ENCODE measurements around the gene CFAP251. TPM values are rescaled to one million over a fixed set of nuclear protein-coding genes. Genes with fewer than 3 reads are reported as not detected.

The CFAP251 gene
- total RNA-seq, 2 experiments from 2014 or later: 0.65 to 0.78 TPM

- ChIA-PET POLR2A (no interaction called here), CTCF (interaction anchor here (0.6 kb wide), 1 partner anchor 293 kb away, joined by 3 read pairs; no protein-coding TSS in a partner anchor)
These were observed 71.1 kb downstream of the CFAP251 start for GRCh38 chr12:121989276-121990113.

GRCh38 chr12:121990114-121990647 lies 71.8 kb downstream of the CFAP251 start:
- ChIA-PET POLR2A (no interaction called here), CTCF (interaction anchor here (0.6 to 1.3 kb wide), 3 partner anchors 72 to 293 kb away, joined by 3 to 5 read pairs (median 4); partner anchors contain the start of gene CFAP251)

DNA sequence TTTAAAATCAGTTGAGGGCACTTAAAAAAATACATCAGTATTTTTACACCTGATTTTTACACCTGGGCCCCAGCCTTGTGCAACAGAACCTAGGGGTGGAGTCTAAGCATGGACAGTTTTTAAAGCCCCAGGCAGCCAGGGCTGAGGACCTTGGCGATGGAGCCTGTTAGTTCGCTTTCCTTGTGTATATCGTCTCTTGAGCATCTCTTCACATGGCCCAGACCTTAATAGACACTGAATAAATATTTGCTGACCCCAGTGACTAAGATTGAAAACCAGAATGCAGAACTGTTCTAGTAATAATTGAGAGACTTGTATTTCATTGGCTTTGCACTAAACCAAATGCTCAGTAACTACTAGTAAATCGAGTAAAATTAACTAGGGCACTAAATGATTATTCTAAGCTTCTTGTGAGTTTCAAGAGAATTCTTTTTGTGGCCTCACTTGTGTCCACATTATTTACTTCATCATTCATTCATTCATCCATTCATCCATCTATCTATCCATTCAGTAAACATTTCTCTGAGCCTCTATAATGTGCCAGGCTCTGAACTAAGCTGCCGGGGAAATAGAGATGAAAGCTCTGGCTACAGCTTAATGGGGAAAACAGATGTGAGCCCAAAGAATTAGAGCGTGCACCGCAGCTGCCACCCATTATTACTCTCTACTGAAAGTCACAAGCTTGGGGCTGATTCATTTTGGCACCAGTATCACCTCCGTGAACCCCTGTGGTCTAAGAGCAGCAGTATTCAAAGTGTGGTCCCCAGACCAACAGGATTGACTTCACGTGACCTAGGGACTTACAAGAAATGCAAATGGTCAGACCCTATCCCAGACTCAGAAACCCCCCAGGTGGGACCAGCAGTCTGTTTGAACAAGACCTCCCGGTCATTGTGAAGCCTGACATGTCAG lies 72.6 kb downstream of the CFAP251 start:
- ChIA-PET CTCF (interaction anchor here (0.7 to 1.5 kb wide), 5 partner anchors 30 to 197 kb away, joined by 3 to 5 read pairs (median 4); partner anchors contain the start of genes BCL7A, CFAP251 and RHOF), POLR2A (interaction anchor here (0.5 to 1.8 kb wide), 4 partner anchors 32 to 224 kb away, joined by 3 to 13 read pairs (median 4); no protein-coding TSS in a partner anchor)

DNA sequence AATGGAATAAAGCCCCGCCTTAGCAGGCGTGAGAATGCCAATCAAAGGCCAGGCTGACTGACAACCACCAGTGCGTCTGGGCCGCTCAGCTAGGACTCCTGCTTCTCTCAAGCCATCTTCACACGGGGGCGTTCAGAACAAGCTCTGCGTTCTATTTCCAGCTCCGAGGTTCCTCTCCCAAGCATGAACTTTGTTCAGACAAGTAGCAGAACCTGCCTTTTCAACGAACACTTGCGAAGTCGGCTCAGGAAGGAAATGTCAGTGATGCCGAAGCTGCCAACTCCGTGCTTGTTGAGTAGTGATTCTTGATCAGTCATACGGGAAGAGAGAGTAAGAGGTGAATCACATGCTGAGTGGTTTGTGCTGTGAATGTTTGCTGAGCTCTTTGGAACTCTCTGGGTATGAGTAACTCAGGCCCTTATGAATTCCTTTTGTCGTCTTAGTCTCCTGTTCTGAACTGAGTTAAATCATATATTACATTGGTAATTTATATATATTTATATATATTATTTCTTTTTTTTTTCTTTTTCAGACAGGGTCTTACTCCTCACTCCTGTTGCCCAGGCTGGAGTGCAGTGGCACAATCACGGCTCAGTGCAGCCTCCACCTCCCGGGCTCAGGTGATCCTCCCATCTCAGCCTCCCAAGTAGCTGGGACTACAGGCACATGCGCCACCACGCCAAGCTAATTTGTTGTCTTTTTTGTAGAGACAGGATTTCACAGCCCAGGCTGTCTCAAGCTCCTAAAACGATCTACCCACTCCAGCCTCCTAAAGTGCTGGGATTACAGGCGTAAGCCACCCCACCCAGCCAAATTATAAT lies 73.9 kb downstream of the CFAP251 start:
- ChIA-PET POLR2A (interaction anchor here (0.5 to 1.8 kb wide), 8 partner anchors 9 to 273 kb away, joined by 3 to 13 read pairs (median 3); no protein-coding TSS in a partner anchor), CTCF (interaction anchor here (0.5 to 1.5 kb wide), 8 partner anchors 8 to 227 kb away, joined by 3 to 5 read pairs (median 4); partner anchors contain the start of genes CFAP251 and RHOF)

DNA sequence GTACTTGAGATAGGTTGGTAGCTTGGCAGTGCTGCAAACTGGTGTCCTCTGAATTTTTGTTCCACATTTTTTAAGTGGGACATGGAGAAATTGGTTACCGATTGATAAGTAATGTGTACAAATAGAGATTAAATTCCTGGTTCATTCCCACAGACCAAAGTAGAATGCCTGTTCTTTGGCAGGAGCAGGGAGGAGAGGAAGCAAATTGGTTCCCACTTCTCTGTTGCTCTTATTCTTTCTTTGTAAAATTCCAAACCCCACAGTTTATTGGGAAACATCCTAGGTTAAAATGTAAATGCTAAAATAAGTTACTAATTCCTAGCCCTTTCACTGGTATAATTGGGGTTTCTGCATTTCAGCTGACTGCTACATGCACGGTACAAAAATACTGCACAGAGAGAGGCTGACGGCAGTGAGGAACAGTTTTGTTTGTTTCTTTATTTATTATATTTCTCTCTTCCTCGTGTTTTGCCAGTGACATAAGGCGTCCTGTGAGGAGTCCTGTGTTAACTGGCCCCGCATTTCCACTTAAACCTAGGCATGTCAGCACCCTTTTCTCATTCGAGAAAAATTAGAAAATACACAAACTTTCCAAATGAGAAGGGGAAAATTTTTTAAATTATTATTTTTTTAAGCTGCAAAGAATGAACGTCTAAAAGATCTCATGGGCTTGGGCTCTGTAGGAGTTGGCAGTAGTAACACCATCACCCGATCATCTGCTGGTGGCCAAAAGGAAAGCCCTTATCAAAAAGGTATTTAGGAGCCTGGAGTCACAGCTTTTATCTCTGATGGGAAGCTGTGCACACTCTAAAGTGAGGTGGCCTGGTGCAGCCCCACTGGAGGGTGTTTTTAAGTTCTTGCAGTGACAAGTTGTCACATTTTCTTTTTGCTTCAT lies 77.9 kb downstream of the CFAP251 start:
- CTCF ChIA-PET: interaction anchor here (0.6 kb wide), 1 partner anchor 112 kb away, joined by 4 read pairs; no protein-coding TSS in a partner anchor
- POLR2A ChIA-PET: no interaction called here

GRCh38 chr12:121996945-121997612 lies 78.7 kb downstream of the CFAP251 start:
- POLR2A ChIA-PET: no interaction called here
- CTCF ChIA-PET: no interaction called here

DNA sequence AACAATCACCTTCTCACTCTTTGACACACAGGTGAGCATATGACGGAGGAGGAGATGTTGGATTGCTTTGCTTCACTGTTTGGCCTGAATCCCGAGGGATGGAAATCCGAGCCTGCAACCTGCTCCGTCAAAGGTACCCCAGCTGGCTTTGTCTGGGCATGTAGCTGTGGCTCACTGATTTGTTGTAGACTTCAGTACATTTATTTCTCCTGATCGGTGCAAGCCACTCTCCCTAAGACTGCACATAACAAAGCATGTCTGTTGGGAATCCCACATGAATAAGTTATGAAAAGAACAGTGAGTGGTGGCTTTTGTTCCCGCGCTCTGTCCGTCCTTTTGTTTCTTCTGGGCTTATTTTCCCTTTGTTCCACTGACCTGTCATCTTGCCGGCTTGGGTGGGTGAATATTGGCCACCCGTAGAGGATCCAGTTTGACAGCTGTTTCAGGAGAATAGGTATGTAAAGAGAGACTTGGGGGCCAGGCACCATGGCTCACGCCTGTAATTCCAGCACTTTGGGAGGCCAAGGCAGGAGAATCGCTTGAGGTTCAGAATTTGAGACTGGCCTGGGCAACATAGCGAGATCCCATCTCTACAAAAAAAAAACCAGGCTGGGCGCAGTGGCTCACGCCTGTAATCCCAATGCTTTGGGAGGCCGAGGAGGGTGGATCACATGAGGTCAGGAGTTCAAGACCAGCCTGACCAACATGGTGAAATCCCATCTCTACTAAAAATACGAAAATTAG lies 83.2 kb downstream of the CFAP251 start:
- CTCF ChIA-PET: interaction anchor here (1.2 kb wide), 1 partner anchor 9 kb away, joined by 3 read pairs; no protein-coding TSS in a partner anchor
- POLR2A ChIA-PET: no interaction called here

DNA sequence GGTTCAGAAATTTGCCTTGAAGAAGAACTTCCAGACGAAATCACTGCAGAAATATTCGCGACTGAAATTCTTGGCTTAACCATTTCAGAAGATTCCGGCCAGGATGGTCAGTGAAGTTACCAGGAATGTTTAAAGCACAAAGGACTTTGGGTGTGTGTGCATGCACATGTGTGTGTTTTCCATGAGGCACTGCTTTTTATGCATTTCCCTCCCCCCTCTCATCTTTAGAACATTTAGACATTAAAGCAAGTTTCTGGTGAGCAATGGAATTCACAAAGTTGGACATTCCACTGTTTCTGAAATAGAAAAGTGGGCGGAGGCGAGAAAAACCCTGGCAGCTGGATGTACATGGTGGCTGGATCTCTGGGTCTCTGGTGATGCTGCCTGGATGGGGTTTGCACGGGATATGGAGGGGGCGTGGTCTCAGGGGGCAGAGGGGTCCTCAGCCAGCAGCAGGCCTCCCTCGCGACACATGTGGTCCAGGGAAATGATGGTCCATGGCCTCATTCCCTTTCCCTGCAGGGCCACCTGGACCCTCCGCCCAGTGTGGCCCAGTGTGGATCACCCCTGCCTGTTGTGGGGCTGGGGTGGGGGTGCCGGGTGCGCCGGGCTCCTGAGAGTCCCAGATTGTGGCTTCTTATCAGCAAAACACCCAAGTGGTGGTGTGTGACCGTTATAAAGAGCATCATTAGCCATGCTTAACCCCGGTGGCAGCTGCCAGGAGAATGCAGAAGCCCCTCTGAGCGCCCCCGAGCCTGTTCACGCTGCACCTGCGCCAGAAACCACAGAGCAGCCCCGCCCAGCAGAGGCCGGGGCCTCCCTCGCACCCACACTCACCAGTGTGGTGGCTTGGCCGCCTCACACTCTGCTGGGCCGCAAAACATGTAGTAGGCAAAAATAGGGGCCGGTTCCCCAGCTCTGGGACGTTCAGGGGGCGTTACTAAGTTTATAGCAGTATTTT lies 85.5 kb downstream of the CFAP251 start:
- ChIA-PET POLR2A (no interaction called here), CTCF (interaction anchor here (0.9 kb wide), 1 partner anchor 87 kb away, joined by 3 read pairs; no protein-coding TSS in a partner anchor)

DNA sequence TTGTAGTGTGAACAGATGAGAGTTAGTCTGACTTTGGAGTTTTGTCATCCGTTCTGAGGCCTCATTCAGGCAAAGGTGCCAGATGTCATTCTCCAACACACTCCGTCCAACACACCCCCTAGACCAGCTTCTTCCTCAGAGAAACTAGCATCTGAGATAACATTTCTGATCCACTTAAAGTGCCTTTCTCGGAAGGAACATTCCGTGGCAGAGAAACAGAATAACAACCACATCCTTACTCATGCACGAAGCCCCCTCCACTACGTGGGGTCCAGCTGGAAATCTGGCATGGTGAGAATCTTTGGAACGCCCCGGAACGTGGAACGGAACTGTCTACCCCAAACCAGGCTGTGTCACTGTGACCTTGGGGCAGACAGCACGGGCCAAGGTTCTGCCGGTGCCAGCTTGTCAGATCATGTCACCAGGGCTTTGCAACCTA lies 86.3 kb downstream of the CFAP251 start:
- POLR2A ChIA-PET: no interaction called here
- CTCF ChIA-PET: interaction anchor here (0.9 kb wide), 1 partner anchor 88 kb away, joined by 3 read pairs; no protein-coding TSS in a partner anchor

- POLR2A ChIA-PET: no interaction called here
- CTCF ChIA-PET: interaction anchor here (0.9 to 1.5 kb wide), 3 partner anchors 26 to 126 kb away, joined by 3 read pairs; no protein-coding TSS in a partner anchor
These were observed 86.9 kb downstream of the CFAP251 start for GRCh38 chr12:122005252-122005776.

GRCh38 chr12:122006186-122006926 lies 88.0 kb downstream of the CFAP251 start:
- CTCF ChIA-PET: interaction anchor here (1.1 to 1.5 kb wide), 2 partner anchors 25 to 125 kb away, joined by 3 read pairs; no protein-coding TSS in a partner anchor
- POLR2A ChIA-PET: interaction anchor here (0.6 kb wide), 1 partner anchor 50 kb away, joined by 5 read pairs; no protein-coding TSS in a partner anchor

- POLR2A ChIA-PET: no interaction called here
- CTCF ChIA-PET: no interaction called here
These were observed 91.3 kb downstream of the CFAP251 start for GRCh38 chr12:122009741-122010140.

DNA sequence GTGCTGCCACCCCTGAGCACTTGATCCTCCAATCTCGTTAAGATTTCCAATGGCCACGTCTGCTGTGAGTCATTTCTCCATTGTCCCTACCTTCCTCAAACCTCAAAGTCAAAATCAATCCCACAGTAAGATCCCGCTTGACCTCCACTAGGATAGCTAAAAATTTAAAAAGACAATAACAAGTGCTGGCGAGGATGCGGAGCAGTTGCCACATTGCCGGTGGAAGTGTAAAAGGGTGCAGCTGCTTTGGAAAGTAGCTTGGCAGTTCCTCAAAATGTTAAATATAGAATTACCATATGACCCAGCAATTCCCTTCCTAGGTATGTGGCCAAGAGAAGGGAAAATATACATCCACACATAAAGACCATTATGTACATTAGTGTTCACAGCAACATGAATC lies 93.8 kb downstream of the CFAP251 start:
- ChIA-PET POLR2A (interaction anchor here (0.6 kb wide), 1 partner anchor 20 kb away, joined by 3 read pairs; no protein-coding TSS in a partner anchor), CTCF (interaction anchor here (0.9 kb wide), 1 partner anchor 94 kb away, joined by 3 read pairs; the partner anchor contains the start of gene CFAP251)

DNA sequence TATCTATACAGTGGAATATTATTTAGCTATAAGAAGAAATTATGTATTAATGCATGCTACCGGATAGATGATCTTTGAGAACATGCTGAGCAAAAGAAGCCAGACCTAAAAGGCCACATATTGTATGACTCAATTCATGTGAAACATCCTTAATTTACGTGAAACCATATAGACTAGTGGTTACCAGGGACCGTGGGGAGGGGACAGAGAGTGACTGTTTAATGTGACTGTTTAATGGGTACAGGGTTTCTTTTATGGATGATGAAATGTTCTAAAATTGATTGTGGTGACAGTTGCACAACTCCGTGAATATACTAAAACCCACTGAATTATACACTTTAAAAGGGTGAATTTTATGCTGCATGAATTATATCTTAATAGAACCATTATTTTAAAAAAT lies 94.7 kb downstream of the CFAP251 start:
- POLR2A ChIA-PET: no interaction called here
- CTCF ChIA-PET: no interaction called here
